Pancreas (tissue), 10 donors: ENCODE data around the gene CAPN14. TPM values are rescaled to one million over a fixed set of nuclear protein-coding genes. Genes with fewer than 3 reads are reported as not detected.

Source experiments
- ATAC-seq, 4 donors: fragments of 200-7000 bp; cut with Tn5 transposase; one replicate each; pipeline versions ENCODE4 v1.8.0 to v1.9.1; 2020; ENCODE audit warnings: mild to moderate bottlenecking in 4 of 4, moderate library complexity in 4 of 4
- DNase-seq, 6 donors: peaks; one replicate each; pipeline ENCODE4 v3.0.0-alpha.2; 2020
- FAIRE-seq: peaks from 2 replicates; lab custom pipeline; 2012; peaks lifted over from hg19 to GRCh38; lab: Jason Lieb, UNC
- H3K27ac ChIP-seq, 4 donors: fragments of 200-600 bp; sonication (generic); 1 replicate in 3 of 4; 2 replicates in 1 of 4; pipeline versions ENCODE4 v1.5.0 to v1.8.0; 2020
- H3K27me3 ChIP-seq, 4 donors: fragments of 200-600 bp; one replicate each; pipeline ENCODE4 v1.8.0; 2021
- H3K36me3 ChIP-seq, 3 donors: fragments of 200-600 bp; sonication (generic) in 1 of 3; one replicate each; pipeline versions ENCODE4 v1.5.0 to v1.8.0; 2020 to 2021
- H3K4me1 ChIP-seq, 3 donors: fragments of 200-600 bp; one replicate each; pipeline ENCODE4 v1.8.0; 2021
- H3K4me3 ChIP-seq, 4 donors: fragments of 200-600 bp; sonication (generic) in 2 of 4; one replicate each; pipeline versions ENCODE4 v1.5.0 to v1.8.0; 2020 to 2021
- H3K9me3 ChIP-seq, 4 donors: fragments of 200-600 bp; one replicate each; pipeline ENCODE4 v1.8.0; 2021
- CTCF ChIP-seq, 4 donors: fragments of 200-600 bp; sonication (generic) in 3 of 4; IDR thresholded peaks; one replicate each; pipeline versions ENCODE4 v1.5.0 to v1.8.0; 2021; ENCODE audit warnings: antibody characterized with exemption in 4 of 4
- WGBS, 2 donors: extraction: QIAGEN DNeasy Blood & Tissue Kit; methylation state at CpG; one replicate each; pipeline ENCODE4 v1.1.7; 2013; 5-methylcytosine and 5-hydroxymethylcytosine counted together
- intact Hi-C, 3 donors: fragments of 100-400 bp; cut with DNase I; formaldehyde crosslinking; loops; one replicate each; pipeline versions ENCODE4 v1.11.1 to v1.14.2; 2022
- polyA plus RNA-seq, 2 donors: library from polyadenylated mRNA; stranded (reverse); fragments of 200-250 nt; gene quantifications; one replicate each; pipeline ENCODE4 v1.2.3, GENCODE V29; 2013
- total RNA-seq, 6 donors: library from RNA; stranded (reverse); fragmentation: NEBNext Ultra II Directional in 4 of 6; extraction: Animal tissue kit (Norgen Biotek cat#: 25700) in 4 of 6; gene quantifications; one replicate each; pipeline versions ENCODE4 v1.2.1 to v1.2.4, GENCODE V29; 2021 to 2023
- donor health status: healthy with polysubstance abuse.
- donor health status: DM: no; HTN: no; CAD: no; lungs with moderate emphysema.
- donor health status: DM: no; HTN: no; CAD: no.
- donor health status: control.
- donor health status: control.
- donor health status: Bipolar disorder and iron deficiency.
- donor health status: DM: yes; HTN: yes; CAD: no.
- donor health status: DM: no; HTN: no; CAD: no.
- donor health status: DM: no; HTN: no; CAD: no.
- donor health status: DM: yes; HTN: yes; CAD: no.

CAPN14 gene
- total and polyA plus RNA-seq, 8 donors = 0.06 to 0.08 (median 0.07) TPM; not detected in 5

DNA sequence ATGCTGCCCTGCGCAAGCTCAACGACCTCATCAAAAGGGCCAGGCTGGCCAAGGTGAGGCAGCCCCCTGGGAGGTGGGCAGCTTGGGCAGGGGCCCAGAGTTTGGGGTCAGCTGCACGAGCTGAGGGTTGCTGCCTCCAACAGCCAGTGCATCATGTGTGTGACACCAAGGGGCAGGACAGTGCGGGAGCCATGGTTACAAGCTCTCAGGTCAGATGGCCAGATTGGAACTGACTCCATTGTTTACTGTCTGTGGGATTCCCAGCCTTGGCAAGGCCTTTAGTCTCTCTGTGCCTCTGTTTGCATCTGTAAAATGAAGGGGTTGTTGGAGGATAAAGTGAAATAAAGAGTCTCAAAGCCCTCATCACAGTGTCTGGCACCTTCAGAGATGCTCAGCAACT lies 43.6 kb upstream of the CAPN14 start:
- Histone ChIP-seq H3K4me3 (no peak overlapping the region), H3K4me1 (no peaks in the 10 kb centered on the region), H3K27me3 (no peaks in the 10 kb centered on the region), H3K9me3 (no peaks in the 10 kb centered on the region), H3K27ac (no peak overlapping the region), H3K36me3 (no peaks in the 10 kb centered on the region)
- DNase-seq (no peak), ATAC-seq (no peak), FAIRE-seq (no peak)
- WGBS, 2 donors = 82 to 89% methylated on average over 4 of the region's 4 CpGs
- intact Hi-C loops = no loop called here
- TF ChIP-seq CTCF (IDR thresholded peaks at IDR 0.05) = no peak

DNA sequence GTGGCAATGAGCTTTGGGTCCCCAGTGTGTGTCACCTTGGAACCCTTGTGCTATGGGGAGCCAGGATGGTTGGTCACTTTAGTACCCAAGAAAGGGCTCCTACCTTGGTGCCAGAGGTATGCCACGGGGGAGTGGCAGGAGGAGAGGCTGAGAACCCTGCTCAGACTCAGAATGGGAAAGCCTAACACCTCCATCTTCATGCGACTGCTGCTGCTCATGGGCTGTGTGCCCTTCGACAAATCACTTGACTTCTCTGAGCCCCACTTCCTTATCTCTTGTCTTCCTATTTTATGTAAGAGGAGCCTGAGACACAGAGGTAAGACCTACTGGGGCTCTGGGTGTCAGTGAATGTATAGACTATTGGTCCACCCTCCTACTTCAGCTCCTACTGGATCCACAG lies 41.8 kb upstream of the CAPN14 start:
- H3K27me3 ChIP-seq = no peaks in the 10 kb centered on the region
- DNase-seq (no peak), ATAC-seq (no peak), FAIRE-seq (no peak)
- H3K4me3 ChIP-seq = no peak overlapping the region
- TF ChIP-seq CTCF (IDR thresholded peaks at IDR 0.05) = no peak
- H3K4me1 ChIP-seq = no peaks in the 10 kb centered on the region
- WGBS, 2 donors = 89 to 90% methylated on average over 3 of the region's 3 CpGs
- intact Hi-C loops = no loop called here
- no peak overlapping the region for H3K27ac ChIP-seq
- no peaks in the 10 kb centered on the region for H3K9me3 ChIP-seq
- H3K36me3 ChIP-seq = no peaks in the 10 kb centered on the region

DNA sequence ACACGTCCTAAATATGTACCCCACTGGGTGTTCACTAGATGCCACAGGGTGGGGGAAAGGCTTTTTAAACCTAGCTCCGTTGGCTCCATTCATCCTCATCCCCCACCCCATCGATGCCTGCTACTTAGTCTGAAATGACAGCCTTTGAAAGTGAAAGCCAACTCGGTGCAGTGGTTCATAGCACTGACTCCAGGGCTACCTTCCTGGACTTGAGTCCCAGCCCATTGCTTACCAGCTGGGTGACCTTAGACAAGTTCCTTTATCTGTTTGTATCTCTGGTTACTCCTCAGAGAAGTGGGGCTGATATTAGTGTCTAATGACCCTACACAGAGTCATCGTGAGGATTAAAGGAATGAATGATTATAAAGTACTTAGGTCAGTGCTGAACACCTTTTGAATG lies 41.0 kb upstream of the CAPN14 start:
- intact Hi-C loops = no loop called here
- WGBS, 2 donors = 69 to 71% methylated on average over 5 of the region's 5 CpGs
- no peak for DNase-seq
- FAIRE-seq = no peak
- no peak for ATAC-seq
- Histone ChIP-seq H3K27me3 (no peaks in the 10 kb centered on the region), H3K4me1 (no peaks in the 10 kb centered on the region), H3K36me3 (no peaks in the 10 kb centered on the region), H3K4me3 (no peak overlapping the region), H3K27ac (no peak overlapping the region), H3K9me3 (no peaks in the 10 kb centered on the region)
- TF ChIP-seq CTCF (IDR thresholded peaks at IDR 0.05) = no peak

GRCh38 chr2:31256611-31257382 lies 39.5 kb upstream of the CAPN14 start:
- Histone ChIP-seq H3K4me3 (no peak overlapping the region), H3K27me3 (no peaks in the 10 kb centered on the region), H3K9me3 (no peaks in the 10 kb centered on the region), H3K4me1 (no peaks in the 10 kb centered on the region), H3K27ac (no peak overlapping the region), H3K36me3 (no peaks in the 10 kb centered on the region)
- 77 to 82% methylated on average over 4 of the region's 4 CpGs for WGBS, 2 donors
- intact Hi-C loops = no loop called here
- no peak for DNase-seq
- no peak for TF ChIP-seq CTCF (IDR thresholded peaks at IDR 0.05)
- no peak for FAIRE-seq
- ATAC-seq = no peak

DNA sequence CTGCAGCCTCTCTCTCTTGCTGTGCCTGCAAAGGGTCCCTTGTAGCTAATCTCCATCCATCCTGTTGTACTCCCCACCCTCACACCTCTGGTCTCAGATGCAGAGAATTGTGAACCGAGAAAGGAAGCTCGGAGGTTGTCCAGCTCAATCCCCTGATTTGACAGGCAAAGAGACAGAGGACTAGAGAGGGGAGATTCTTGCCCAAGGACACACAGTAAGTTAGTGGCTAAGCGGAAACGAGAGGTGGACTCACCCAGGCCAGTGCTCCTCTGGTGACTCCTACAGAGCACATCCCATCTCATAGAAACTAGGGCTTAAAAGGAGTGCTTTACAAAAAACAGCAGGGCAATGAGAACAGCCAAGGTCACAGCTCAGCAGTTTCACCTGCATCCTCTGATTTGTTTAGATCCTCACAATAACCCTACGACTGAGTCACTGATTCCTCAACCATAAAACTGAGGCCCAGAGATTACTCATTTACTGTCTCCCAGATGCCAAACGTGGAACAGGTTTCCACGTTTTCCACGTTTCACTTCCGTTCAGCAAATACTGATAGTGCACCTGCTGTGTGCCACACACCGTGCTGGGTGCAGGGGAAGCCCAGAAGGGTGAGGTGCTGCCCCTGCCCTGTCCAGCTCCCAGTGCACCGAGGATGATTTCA lies 38.7 kb upstream of the CAPN14 start:
- Histone ChIP-seq H3K27me3 (no peaks in the 10 kb centered on the region), H3K27ac (no peak overlapping the region), H3K36me3 (no peaks in the 10 kb centered on the region), H3K4me3 (no peak overlapping the region), H3K9me3 (no peaks in the 10 kb centered on the region), H3K4me1 (no peaks in the 10 kb centered on the region)
- DNase-seq = no peak
- no peak for TF ChIP-seq CTCF (IDR thresholded peaks at IDR 0.05)
- WGBS, 2 donors = 71 to 72% methylated on average over 11 of the region's 11 CpGs
- FAIRE-seq = no peak
- ATAC-seq = no peak
- intact Hi-C loops = no loop called here
